SW480 (cell line): ENCODE data around the gene MAPKAPK5.
A peak's percentile ranks its signal among the peaks of the same experiment; 100 is the strongest.
"Not testable (repeated sequence)": the region's sequence is repeated elsewhere in the genome, so short reads cannot be mapped to it uniquely, and the experiment has no call there.

Experiments
- DNase-seq: peaks from one replicate; pipeline ENCODE4 v3.0.0-alpha.2; 2016; ENCODE audit warnings: low spot score

MAPKAPK5 gene

GRCh38 chr12:111841750-111842555, at the start of gene MAPKAPK5:
Gene MAPKAPK5 (plus strand): TSS chr12:111842228. CDS start chr12:111842734, 506 bp downstream.
- peak; percentile 91 for DNase-seq

GRCh38 chr12:111792856-111793235, 49.2 kb upstream of the MAPKAPK5 start:
- DNase-seq = no peak

GRCh38 chr12:111798182-111798581, 43.8 kb upstream of the MAPKAPK5 start:
- DNase-seq = no peak

GRCh38 chr12:111799758-111800157, 42.3 kb upstream of the MAPKAPK5 start:
- DNase-seq = no peak

- no peak for DNase-seq
Measured at GRCh38 chr12:111803038-111803626, 38.9 kb upstream of the MAPKAPK5 start.

GRCh38 chr12:111803851-111804250, 38.2 kb upstream of the MAPKAPK5 start:
- no peak for DNase-seq

GRCh38 chr12:111806304-111806703, 35.7 kb upstream of the MAPKAPK5 start:
- no peak for DNase-seq

- no peak for DNase-seq
Measured at GRCh38 chr12:111807232-111807631, 34.8 kb upstream of the MAPKAPK5 start.

- DNase-seq = peak; percentile 81
Measured at GRCh38 chr12:111812881-111813741, 28.9 kb upstream of the MAPKAPK5 start.

GRCh38 chr12:111816065-111816615, 25.9 kb upstream of the MAPKAPK5 start:
- DNase-seq = no peak

GRCh38 chr12:111816898-111817297, 25.1 kb upstream of the MAPKAPK5 start:
- not testable (repeated sequence) for DNase-seq

- no peak for DNase-seq
Measured at GRCh38 chr12:111818340-111818739, 23.7 kb upstream of the MAPKAPK5 start.

GRCh38 chr12:111819191-111820158, 22.6 kb upstream of the MAPKAPK5 start:
- DNase-seq = no peak

- DNase-seq = not testable (repeated sequence)
Measured at GRCh38 chr12:111820828-111821227, 21.2 kb upstream of the MAPKAPK5 start.

- DNase-seq = no peak
Measured at GRCh38 chr12:111822886-111823285, 19.1 kb upstream of the MAPKAPK5 start.

- DNase-seq = no peak
Measured at GRCh38 chr12:111823891-111824290, 18.1 kb upstream of the MAPKAPK5 start.

GRCh38 chr12:111824312-111824711, 17.7 kb upstream of the MAPKAPK5 start:
- not testable (repeated sequence) for DNase-seq

- no peak for DNase-seq
Measured at GRCh38 chr12:111825509-111825908, 16.5 kb upstream of the MAPKAPK5 start.

- no peak for DNase-seq
Measured at GRCh38 chr12:111826316-111826715, 15.7 kb upstream of the MAPKAPK5 start.

- DNase-seq = no peak
Measured at GRCh38 chr12:111826992-111827391, 15.0 kb upstream of the MAPKAPK5 start.

GRCh38 chr12:111827907-111828306, 14.1 kb upstream of the MAPKAPK5 start:
- DNase-seq = no peak
